ENCODE data around the gene NCKAP5L.

- no peak for TF ChIP-seq POLR2AphosphoS5 (IDR thresholded peaks at IDR 0.05; ENCODE audit: low read depth, low read length)
- no peak for TF ChIP-seq REST (IDR thresholded peaks at IDR 0.05; ENCODE audit: insufficient read depth in 1 of 2, low read depth in 2 of 2, low read length in 2 of 2)
- TF ChIP-seq TAF1 (IDR thresholded peaks at IDR 0.05; ENCODE audit: borderline replicate concordance, insufficient read depth, low read length), result no peak
Observed at GRCh38 chr12:49811136-49811535, 17.1 kb downstream of the NCKAP5L start.
